H4 (cell line): ENCODE results near the gene PAPSS1. TPM values are rescaled to one million over a fixed set of nuclear protein-coding genes. Genes with fewer than 3 reads are reported as not detected.
A peak's percentile ranks its signal among the peaks of the same experiment; 100 is the strongest.

Experiments used
- DNase-seq: peaks from one replicate; pipeline ENCODE4 v3.0.0-alpha.2; 2015; ENCODE audit warnings: low spot score
- total RNA-seq: library from RNA; depleted of rRNA; stranded (reverse); fragments of >200 nt; shearing (Covaris generic); gene quantifications from 2 replicates; pipeline ENCODE4 v1.2.3, GENCODE V29; 2014

PAPSS1 gene
- total RNA-seq, 1 experiment from 2014 or later: 46.9 TPM

DNA sequence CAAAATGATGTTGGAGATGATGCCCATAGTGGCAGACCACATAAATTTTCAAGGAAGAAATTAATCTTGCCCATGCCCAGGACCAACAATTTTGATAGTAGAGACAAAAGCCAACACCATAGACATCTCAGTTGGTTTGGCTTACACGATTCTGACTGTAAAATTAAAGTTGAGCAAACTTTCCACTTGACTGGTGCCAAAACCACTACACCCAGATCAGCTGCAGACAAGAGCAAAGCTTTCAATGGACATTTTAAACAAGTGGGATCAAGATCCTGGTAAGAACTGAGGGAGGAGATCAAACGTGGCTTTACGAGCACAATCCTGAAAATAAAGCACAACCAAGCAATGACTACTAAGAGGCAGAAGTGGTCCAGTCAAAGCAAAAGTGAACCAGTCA is 90.7 kb downstream of the PAPSS1 start:
- DNase-seq: no peak

DNA sequence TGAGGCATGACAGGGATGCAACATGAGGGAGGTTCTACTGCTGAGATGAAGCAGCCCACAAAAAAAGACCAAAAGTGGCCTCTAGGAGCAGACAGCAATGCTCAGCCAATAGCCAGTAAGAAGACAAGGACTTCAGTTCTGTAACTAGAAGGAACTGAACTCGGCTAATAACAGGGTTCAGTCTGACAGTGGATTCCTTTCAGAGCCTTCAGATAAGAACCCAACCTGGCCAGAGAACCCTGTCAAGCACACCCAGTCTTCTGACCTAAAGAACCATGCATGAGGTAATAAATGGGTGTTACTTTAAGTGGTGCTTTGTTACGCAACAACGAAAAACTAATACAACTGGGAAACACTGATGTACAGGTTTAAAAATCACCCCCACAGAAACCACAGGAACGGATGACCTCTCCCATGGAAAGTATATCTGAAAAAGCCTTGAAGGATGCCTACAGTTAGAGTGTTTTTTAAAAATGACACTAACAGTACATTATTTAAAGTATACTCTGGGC is 94.6 kb downstream of the PAPSS1 start:
- DNase-seq: no peak

DNA sequence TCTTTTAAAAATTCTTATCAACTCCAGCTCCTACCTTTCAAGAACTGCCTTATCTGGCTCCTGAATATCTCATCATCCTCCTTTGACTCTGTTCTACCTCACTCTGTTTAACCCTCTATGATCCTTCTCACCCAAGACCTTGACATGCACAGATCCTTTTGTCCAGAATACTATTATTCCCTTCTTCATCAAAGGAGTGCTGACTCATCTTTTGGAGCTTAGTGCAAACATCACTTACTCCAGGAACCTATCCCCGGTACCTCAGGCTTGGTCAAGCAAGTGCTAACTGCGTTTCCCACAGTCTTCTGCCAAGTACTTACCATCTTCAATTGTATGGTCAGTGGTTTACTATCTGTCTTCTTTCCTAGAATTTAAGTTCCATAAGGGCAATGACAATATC is 96.0 kb downstream of the PAPSS1 start:
- DNase-seq: no peak

DNA sequence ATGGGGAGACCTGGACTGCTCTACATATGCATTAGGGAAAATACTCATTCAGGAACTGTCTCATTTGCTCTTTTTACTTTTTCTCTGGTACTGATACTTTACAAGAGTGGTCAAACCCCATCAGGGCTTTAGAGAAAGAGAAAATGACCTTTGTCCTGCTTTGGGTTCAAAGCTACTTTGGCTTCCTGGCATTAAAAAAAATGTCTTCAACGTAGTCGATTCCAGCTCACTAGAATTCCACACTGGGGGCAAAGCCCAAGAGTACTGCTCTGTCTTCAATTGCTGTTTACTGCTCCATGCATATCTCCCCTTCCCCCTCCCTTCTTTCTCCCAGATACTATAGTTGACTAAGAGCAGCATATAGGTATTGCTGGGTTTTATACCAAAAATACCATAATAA is 98.0 kb downstream of the PAPSS1 start:
- DNase-seq: no peak

DNA sequence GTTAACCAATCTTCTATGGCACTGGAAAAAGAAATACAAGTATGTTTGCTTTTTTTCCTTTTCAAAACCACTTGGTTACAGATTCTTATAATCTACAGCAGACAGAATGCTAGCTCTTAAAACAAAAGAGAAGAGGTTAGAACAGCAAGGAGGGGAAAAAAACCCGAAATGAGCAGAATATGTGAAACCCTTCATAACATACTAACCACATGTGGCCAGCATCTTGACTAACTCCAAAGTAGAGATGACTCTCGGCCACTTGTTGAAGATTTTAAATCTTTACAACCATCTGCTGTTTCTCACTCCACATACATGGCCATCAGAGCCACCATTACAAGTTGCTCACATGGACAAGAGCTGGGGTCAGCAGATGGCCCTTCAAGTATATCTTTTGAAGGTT is 100.3 kb downstream of the PAPSS1 start:
- DNase-seq: no peak

DNA sequence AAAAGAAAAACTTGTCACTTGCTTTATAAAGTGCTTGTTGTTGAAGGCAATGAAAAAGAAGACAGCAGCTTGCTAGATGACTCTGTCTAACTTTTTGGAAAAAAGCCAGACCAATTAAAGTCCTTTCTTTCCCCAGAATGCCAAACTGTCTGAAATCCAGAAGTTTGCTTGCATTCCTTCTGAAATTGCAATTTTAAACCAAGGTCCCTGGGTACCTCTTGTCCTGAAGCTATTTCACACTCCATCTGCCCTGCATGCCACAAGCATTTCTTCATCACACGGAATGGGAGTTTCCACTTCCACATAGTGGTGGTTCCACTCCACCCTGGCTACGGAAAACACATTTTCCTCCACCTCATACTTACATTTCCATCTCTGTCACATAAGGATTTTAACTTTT is 101.0 kb downstream of the PAPSS1 start:
- DNase-seq: peak; percentile 53

DNA sequence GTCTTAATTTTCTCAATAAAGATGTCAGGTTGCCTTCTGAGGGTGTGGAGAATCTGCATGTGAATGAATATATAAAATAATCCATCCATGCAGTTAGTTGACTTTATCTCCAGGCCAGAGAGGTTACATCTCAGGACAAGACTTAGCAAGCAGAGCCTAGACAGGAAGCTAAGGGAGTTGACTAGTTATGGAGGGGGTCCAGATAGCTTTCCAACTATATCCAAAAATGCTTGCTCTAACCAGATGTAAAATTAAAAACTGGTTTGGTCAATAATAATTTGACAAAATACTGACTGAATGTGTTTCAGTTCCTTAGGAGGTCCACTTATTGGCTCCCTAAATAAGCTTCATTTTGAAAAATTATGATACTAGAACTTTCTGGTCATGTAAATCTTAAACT is 101.4 kb downstream of the PAPSS1 start:
- no peak for DNase-seq

DNA sequence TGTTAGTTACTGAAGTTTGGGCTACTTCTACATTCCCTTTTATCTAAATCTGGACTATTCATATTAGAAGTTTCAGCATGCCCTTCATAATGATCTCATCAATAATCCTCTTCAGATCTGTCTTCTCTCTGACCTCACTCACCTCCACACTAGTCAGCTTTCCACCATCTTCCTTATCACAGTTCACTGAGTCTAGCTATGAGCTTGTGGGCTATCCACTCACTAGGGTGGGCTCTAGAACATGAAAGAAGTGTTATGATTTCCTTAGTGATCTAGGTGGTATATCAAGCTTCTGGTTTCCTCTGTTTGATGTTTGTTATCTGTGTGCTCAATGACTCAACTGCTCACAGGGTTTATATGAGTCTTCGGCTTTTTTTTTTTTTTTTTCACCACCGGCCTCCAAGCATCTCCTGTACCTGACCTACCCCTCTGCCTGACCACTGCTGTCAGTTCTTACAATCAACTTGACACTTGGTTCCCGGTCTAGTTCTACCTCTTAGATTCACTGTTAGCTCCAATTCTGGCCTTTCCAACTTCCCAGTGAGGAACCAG is 103.1 kb downstream of the PAPSS1 start:
- DNase-seq: no peak

DNA sequence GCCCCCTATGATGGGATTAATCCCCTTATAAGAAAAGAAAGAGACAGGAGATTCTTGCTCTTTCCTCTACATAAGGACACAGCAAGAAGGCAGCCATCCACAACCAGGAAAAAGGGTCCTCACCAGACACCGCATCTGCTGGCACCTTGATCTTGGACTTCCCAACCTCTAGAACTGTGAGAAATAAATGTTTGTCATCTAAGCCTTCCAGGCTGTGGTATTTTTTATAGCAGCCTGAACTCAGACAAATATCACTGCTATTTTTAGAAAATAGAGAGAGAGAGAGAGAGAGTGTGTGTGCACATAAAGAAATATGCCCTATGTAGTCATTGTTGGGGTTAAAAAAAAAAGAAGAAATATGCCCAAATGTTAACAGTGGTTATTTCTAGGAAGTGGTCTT is 104.2 kb downstream of the PAPSS1 start:
- DNase-seq: no peak

DNA sequence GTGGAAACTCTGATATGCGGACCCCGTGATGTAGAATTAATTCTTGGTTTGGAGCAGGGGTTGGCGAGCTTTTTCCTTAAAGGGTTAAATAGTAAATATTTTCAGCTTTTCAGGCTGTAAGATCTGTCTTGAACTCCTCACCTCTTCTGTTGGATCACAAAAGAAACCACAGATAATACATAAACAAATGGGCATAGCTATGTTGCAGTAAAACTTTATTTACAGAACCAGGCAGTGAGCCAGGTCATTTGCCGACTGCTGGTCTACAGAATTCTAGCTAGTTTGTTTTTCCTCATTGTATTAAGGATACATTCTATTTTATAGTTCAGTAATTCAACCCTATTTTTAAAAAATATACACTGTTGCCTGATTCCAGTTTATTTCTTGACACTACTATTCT is 116.6 kb downstream of the PAPSS1 start:
- peak; percentile 84 for DNase-seq

DNA sequence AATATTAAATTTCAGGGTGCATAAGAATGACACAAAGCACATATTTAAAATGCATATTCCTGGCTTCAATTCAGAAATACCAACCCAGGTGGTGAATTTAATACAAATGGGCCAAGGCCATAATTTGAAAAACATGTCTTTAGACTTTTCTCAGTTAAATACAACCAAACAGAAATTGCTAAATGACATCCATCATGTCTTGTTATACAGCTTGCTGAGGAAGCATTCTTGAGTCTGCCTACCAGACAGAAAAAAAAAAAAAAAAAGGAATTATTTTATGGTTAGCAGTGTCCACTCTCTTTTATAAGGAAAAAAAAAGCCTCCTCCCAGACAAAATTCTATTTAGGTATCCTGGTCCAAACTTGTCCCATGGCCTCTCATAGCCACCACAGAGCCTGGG is 119.1 kb downstream of the PAPSS1 start:
- DNase-seq: no peak

DNA sequence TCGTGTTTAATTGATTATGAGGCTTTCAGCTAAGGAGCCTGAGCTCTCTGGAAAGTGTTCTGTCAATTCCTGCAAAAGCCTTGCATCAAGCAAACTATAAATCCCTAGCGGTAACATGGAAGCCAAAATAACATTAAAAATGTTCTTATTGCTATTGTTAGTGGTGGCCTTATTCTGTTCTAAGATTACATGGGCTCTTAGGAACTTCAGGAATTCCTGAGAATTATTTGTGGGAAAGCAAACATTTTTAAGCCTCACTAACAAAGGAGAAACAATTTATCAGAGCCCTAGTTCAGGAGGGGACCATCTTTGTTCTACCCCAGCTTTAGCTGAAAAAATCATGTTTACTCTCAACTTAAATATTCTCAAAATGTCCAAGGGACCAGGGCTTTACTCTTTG is 119.6 kb downstream of the PAPSS1 start:
- peak; percentile 55 for DNase-seq

DNA sequence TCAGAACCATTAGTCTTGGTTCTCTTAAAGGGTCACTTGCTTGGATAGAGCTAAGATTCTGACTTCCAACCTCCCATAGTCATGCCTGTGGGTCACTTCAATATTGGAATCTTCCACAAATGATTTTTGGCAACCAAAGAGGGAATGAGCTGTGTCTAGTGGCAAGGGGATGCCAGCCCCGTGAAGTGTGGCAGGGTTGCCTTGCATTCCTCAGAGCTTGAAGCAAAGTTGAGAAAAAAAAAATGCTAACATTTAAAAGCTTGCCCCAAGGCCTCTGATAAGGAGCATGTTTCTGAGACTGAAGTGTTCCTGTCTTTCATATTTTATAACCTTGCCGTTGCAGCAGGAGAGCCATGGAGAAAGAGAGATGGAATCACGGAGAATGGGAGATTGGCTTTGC is 120.2 kb downstream of the PAPSS1 start:
- DNase-seq: no peak

DNA sequence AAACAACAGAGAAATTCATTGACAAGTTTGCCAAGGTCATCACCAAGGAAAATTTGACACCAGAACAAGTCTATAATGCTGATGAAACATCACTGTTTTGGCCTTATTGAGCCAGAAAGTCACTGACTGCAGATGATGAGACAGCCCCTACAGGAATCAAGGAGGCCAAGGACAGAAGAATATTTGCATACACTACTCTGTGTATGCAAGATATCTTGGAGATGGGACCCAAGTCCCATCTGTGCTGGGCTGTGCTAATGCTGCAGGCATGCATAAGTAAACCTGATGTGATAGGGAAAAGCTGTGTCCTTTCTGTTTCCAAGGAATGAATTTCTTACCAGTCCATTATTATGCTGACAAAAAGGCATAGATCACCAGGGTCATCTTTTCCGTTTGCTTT is 126.8 kb downstream of the PAPSS1 start:
- DNase-seq: no peak

DNA sequence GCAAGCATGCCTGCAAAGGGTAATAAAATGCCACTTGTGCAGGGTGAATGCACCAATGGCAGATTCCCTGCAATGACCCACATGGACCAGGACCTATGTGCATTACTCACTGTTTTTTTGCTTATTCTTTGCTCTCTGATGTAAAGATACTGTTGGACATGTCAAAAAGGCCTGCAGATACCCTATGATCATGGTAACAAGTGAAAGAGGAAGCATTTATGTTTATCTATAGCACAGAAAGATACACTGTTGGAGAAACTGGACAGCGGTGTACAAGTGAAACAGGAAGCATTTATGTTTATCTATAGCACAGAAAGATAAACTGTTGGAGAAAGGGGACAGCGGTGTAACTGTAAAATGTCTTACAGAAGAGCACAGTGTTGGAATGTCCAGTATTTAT is 127.5 kb downstream of the PAPSS1 start:
- DNase-seq: no peak

DNA sequence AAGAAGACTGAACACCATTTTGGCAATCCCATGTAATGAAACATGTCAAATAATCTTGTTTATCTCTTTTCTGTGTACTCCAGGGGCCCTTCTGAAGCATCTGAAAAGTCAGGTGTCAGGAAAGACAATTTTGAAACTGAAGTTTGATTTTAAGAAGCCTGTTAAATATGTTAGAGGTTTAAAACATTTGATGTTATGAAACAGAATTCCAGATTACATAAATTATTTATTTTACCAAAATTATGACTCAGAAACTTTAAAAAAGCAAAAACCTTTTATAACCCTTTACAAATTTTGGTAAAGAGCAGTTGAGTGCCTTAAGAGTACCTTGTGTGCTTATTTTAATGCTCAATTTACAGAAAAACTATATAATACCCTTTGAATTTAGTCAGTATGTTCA is 130.8 kb downstream of the PAPSS1 start:
- DNase-seq: no peak

DNA sequence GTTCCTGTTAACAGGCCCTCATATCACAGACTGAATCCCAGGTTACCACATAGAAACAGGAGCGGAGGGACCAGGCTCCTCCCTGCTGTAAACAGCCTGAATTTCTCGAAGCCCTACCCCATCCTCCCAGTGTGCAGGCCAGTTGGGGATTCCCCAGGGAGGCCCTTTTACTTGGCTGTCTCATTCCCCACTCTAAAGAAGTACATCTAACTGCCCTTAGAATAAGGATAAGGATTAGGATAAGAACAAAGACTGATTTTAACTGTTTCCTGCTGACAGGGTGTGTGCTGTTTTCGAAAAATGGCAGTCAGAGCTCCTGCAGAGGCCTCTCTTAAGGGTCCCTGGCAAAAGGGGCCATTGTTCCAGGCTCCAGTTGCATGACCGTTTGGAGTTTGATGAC is 133.7 kb downstream of the PAPSS1 start:
- no peak for DNase-seq

DNA sequence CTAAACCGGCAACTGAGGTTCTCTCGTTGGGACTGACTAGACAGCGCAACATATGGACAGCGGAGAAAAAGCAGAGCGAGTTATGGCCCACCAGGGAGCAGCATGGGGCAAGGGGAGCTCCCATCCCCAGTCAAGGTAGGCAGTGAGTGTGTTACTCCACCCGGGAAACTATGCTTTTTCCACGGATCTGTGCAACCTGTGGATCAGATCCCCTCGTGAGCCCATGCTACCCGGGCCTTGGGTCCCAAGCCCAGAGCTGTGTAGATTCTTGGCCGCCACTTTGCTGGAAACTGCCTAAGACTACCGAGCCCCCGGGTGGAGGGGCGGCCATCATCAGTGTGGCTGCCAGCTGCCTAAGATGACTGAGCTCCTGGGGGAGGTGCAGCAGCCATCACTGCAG is 140.9 kb downstream of the PAPSS1 start:
- no peak for DNase-seq

DNA sequence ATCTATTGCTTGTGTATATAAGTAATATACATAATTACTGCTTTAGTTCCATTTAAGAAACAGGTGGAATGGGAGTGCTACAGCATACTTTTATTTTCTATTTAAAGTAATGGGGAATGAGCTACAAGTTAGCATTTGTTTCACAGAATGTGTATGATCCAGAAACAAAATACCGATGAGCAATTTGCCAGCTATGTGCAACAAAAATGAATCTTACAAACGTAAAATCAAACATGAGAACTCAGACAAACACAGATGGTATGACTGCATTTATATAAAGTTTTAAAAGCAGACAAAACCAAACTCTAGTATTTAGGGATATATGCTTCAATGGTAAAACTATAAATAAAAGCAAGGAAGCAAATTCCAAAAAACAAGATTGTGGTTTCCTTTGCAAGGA is 141.7 kb downstream of the PAPSS1 start:
- DNase-seq: no peak

DNA sequence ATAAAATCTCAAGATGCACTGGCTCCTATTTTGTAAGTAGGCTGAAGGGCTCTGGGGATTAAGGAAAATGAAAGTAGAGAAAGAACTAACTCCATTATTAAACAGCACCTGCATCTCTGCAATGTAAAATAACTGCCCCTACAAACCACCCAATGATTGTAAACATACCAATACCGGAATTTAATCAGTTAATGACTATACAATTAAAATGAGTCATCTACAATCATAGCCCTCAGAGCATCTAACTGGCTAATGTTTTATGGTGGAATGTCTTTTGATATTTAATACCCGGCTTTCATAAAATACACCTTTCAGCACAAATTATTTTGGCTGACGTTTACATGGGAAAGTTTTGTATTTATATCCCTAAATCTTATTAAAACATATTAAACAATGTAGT is 142.3 kb downstream of the PAPSS1 start:
- DNase-seq: no peak

DNA sequence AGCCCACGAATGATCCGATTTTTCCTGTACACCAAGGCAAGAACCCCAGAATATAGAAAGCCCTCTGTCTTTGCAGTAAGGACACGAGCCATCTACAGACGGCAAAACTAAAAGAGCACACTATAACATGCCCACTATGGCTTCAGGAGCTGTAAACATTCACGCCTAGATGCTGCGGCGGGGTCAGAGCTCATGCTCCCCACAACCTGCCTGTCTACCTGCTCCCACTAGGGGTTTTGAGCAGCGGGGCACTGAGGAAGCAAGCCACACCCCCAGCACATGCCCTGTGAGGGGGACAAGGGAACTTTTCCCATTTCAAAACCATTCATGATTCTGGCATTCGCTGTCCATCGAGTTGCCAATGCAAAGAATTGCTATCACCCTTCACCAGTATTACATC is 144.8 kb downstream of the PAPSS1 start:
- DNase-seq: no peak

DNA sequence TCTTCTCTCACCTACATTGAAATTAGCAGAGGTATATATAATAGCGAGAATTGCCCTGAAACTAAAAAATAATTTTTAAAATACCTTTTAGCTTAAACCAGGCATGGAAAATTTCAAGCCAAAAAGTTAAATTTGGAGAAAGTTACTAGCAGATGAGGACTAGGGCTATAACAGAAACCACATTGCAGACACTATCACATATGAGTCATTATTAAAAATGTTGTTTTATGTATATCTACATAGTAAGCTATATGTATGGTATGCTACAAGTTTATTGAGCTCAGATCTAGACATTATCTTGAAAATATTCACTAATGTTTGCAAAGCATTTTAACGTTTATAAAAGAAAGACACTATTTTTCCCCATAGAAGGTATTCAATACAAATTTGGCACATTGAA is 147.8 kb downstream of the PAPSS1 start:
- no peak for DNase-seq

DNA sequence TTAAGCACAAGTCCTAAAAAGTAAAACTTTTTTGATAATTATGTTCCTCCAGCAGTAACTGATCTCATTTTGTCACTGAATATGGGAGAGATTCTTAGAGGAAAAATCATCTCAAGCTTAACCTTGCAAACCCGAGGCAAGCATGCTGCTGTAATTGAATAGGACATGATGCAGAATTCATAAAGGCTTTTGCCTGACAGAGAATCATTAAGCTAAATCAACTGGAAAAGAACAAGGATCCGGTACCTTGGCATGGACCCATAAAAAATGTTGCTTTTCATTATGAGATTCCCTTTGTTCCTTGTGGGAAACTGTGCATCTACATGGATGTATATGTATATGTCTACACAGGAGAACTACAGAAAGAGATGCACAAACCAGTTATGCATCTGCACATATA is 149.1 kb downstream of the PAPSS1 start:
- no peak for DNase-seq

DNA sequence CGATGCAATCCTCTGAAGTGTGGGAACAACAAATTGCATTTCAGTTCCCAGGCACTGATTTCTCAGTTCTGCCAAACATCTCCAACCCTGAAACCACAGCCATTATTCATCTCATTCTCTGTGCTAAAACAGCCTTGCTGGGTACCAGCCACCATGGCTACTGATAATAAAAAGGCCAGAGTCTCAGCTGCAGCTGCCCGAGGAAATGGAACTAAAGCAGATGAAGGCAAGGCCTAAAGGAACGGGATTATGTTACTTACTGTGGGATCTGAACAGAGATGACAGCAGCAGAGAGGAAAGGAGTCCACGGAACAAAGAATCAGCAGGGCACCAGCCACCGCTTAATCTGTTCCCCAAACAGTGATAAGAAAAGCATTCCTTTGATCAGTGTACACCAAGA is 155.7 kb downstream of the PAPSS1 start:
- DNase-seq: no peak
